Measurements from ENCODE around the gene VPS35. TPM values are rescaled to one million over a fixed set of nuclear protein-coding genes. Genes with fewer than 3 reads are reported as not detected.
"Not testable (repeated sequence)": the region's sequence is repeated elsewhere in the genome, so short reads cannot be mapped to it uniquely, and the experiment has no call there.

VPS35 gene
- total RNA-seq, 1 experiment from 2014 or later, result 70.4 TPM

DNA sequence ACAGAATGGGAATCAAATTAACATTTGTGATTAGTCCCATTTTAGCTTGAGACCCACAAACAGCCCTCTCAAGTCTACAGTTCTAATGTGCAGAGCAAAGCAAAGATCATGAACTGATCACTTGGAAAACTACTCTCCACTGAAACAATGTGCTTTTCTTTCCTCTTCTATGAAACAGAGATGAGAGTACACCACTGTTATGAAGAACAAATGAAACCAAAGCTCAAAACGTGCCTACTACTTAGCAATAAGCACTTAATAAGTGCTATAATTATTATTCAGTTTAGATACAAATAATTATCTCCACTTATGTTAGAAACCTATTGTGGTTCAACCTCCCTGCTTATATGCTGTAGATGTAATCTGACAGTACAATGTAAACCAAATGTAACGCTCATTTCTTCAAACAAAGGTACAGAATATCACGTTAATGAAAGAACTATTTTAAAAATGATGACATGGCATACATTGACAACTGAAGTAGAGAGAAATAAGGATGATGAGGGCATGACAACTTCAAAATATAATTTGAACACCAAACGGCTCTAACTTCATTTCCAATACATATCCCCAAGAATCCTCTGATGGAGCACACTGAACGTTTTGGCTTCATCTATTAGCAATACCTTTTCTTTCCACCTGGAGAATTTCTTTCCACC, 2.0 kb downstream of the VPS35 start:
- Mint-ChIP-seq H3K36me3 (ENCODE audit: insufficient read depth in 1 of 3, low read depth in 3 of 3) (peaks cover 9 to 19% (median 13%) of the 10 kb centered on the region in 3 experiments; a peak in 6 of 7 replicates), H3K9me3 (no peaks in the 10 kb centered on the region), H3K27ac (no peak overlapping the region), H3K4me1 (peaks cover 15 to 34% of the 10 kb centered on the region in 2 experiments), H3K27me3 (ENCODE audit: low read depth) (no peaks in the 10 kb centered on the region), H3K4me3 (no peak overlapping the region)
- Histone ChIP-seq H3K27me3 (ENCODE audit: insufficient read depth, low read length) (no peaks in the 10 kb centered on the region), H3K14ac (ENCODE audit: insufficient read depth, low read length) (no peak overlapping the region), H2BK15ac (ENCODE audit: low read depth, low read length) (no peak overlapping the region), H3K23me2 (ENCODE audit: insufficient read length, low read depth, low read length, poor library complexity, severe bottlenecking) (peaks cover 3% of the 10 kb centered on the region), H3K9ac (ENCODE audit: extremely low read depth, insufficient read length, low read length) (peak overlapping the region; percentile 36), H3K23ac (ENCODE audit: insufficient read length, low read depth, low read length) (no peak overlapping the region), H3K4me1 (ENCODE audit: insufficient read depth, low read length) (no peaks in the 10 kb centered on the region; the same call in 1 of the 2 replicates), H4K91ac (ENCODE audit: insufficient read length, low read depth, low read length) (no peak overlapping the region), H2AK5ac (ENCODE audit: insufficient read length, low read length) (no peak overlapping the region), H4K5ac (ENCODE audit: insufficient read length, low read depth, low read length) (no peak overlapping the region), H4K8ac (replicated peaks; ENCODE audit: insufficient read length, low read depth, low read length) (no peak overlapping the region), H3K79me2 (ENCODE audit: insufficient read depth, low read length) (peaks cover 38% of the 10 kb centered on the region; the same call in 1 of the 2 replicates), H2BK12ac (ENCODE audit: insufficient read length, low read depth, low read length) (no peak overlapping the region), H2BK20ac (ENCODE audit: low read depth, low read length, poor library complexity, severe bottlenecking) (no peak overlapping the region), H3K9me3 (ENCODE audit: control insufficient read depth, low read depth, low read length) (no peaks in the 10 kb centered on the region), H2AFZ (ENCODE audit: low read length) (no peak overlapping the region), H3K79me1 (ENCODE audit: insufficient read depth, low read depth, low read length, poor library complexity, severe bottlenecking) (no peaks in the 10 kb centered on the region), H3K4me2 (ENCODE audit: insufficient read depth, insufficient read length, low read length) (peak overlapping the region; percentile 93), H3K18ac (ENCODE audit: insufficient read length, low read depth, low read length) (no peak overlapping the region), H2BK120ac (ENCODE audit: low read depth, low read length, poor library complexity, severe bottlenecking) (no peak overlapping the region), H3K4ac (ENCODE audit: low read depth, low read length) (no peak overlapping the region), H3K56ac (ENCODE audit: insufficient read length, low read depth, low read length) (no peak overlapping the region), H4K20me1 (ENCODE audit: control insufficient read depth, insufficient read depth, insufficient read length) (no peaks in the 10 kb centered on the region), H2BK5ac (ENCODE audit: insufficient read length, low read length) (no peak overlapping the region), H3T11ph (ENCODE audit: low read length) (no peak overlapping the region), H3K27ac (ENCODE audit: insufficient read length, low read depth, low read length) (no peak overlapping the region)
- WGBS (ENCODE audit: extremely low coverage, insufficient read length, low lambda C conversion rate), result no CpG with 5 or more reads among the region's 5 CpGs
- TF ChIP-seq, protein P1, sequence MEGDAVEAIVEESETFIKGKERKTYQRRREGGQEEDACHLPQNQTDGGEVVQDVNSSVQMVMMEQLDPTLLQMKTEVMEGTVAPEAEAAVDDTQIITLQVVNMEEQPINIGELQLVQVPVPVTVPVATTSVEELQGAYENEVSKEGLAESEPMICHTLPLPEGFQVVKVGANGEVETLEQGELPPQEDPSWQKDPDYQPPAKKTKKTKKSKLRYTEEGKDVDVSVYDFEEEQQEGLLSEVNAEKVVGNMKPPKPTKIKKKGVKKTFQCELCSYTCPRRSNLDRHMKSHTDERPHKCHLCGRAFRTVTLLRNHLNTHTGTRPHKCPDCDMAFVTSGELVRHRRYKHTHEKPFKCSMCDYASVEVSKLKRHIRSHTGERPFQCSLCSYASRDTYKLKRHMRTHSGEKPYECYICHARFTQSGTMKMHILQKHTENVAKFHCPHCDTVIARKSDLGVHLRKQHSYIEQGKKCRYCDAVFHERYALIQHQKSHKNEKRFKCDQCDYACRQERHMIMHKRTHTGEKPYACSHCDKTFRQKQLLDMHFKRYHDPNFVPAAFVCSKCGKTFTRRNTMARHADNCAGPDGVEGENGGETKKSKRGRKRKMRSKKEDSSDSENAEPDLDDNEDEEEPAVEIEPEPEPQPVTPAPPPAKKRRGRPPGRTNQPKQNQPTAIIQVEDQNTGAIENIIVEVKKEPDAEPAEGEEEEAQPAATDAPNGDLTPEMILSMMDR (conservative IDR thresholded peaks at IDR 0.05), result no peak
- DNase-seq, result no peak

DNA sequence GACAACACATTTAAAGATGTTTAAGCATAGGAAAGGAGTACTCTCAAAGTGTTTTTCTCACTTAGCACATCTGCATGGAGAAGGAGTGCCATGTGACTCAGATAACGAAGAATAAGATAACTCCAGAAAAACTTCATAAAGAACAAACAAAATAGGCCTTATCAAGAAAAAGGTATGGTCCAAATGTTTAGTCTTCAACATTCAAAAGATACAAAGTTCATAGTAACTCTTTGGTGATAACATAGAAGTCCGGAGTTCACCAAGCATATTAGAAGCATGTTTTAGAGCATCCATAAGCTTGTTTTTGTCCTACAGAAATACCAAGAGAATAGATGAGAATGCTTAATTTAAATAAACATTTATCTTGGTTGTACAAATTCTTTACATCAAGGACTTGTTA, 7.1 kb downstream of the VPS35 start:
- not testable (repeated sequence) for H2BK20ac ChIP-seq (ENCODE audit: low read depth, low read length, poor library complexity, severe bottlenecking); H2BK15ac ChIP-seq (ENCODE audit: low read depth, low read length); H3K9ac ChIP-seq (ENCODE audit: extremely low read depth, insufficient read length, low read length); H3K9me3 ChIP-seq (ENCODE audit: control insufficient read depth, low read depth, low read length); H3K9me3 Mint-ChIP-seq; H3K27ac Mint-ChIP-seq; H3K4me1 Mint-ChIP-seq; H3K4ac ChIP-seq (ENCODE audit: low read depth, low read length); H3K27ac ChIP-seq (ENCODE audit: insufficient read length, low read depth, low read length); H3K79me1 ChIP-seq (ENCODE audit: insufficient read depth, low read depth, low read length, poor library complexity, severe bottlenecking); H2BK5ac ChIP-seq (ENCODE audit: insufficient read length, low read length); DNase-seq; H3K27me3 ChIP-seq (ENCODE audit: insufficient read depth, low read length); H3K4me1 ChIP-seq (ENCODE audit: insufficient read depth, low read length); H3K56ac ChIP-seq (ENCODE audit: insufficient read length, low read depth, low read length); H3K4me2 ChIP-seq (ENCODE audit: insufficient read depth, insufficient read length, low read length); H2BK120ac ChIP-seq (ENCODE audit: low read depth, low read length, poor library complexity, severe bottlenecking); H3K4me3 Mint-ChIP-seq; H4K20me1 ChIP-seq (ENCODE audit: control insufficient read depth, insufficient read depth, insufficient read length); H3K14ac ChIP-seq (ENCODE audit: insufficient read depth, low read length); H2BK12ac ChIP-seq (ENCODE audit: insufficient read length, low read depth, low read length); H3K27me3 Mint-ChIP-seq (ENCODE audit: low read depth); H3K23ac ChIP-seq (ENCODE audit: insufficient read length, low read depth, low read length); H3T11ph ChIP-seq (ENCODE audit: low read length); H3K23me2 ChIP-seq (ENCODE audit: insufficient read length, low read depth, low read length, poor library complexity, severe bottlenecking); H4K8ac ChIP-seq (replicated peaks; ENCODE audit: insufficient read length, low read depth, low read length); H2AFZ ChIP-seq (ENCODE audit: low read length); H3K18ac ChIP-seq (ENCODE audit: insufficient read length, low read depth, low read length); H2AK5ac ChIP-seq (ENCODE audit: insufficient read length, low read length); H4K91ac ChIP-seq (ENCODE audit: insufficient read length, low read depth, low read length); H4K5ac ChIP-seq (ENCODE audit: insufficient read length, low read depth, low read length)
- WGBS (ENCODE audit: extremely low coverage, insufficient read length, low lambda C conversion rate), result no CpG with 5 or more reads among the region's 2 CpGs
- H3K36me3 Mint-ChIP-seq (ENCODE audit: insufficient read depth in 1 of 3, low read depth in 3 of 3), result peaks cover 16 to 37% (median 36%) of the 10 kb centered on the region in 3 experiments; a peak in 5 of 7 replicates
- peaks cover 11% of the 10 kb centered on the region; the same call in 1 of the 2 replicates for H3K79me2 ChIP-seq (ENCODE audit: insufficient read depth, low read length)
